NCI-H524 treated with DMSO at 0.1 percent for 48 hours (cell line): ENCODE results near the gene CDX2.
A peak's percentile ranks its signal among the peaks of the same experiment; 100 is the strongest.

Source experiments
- DNase-seq: peaks from one replicate; lab custom pipeline; 2025; lab: John Stamatoyannopoulos, UW

Gene CDX2

DNA sequence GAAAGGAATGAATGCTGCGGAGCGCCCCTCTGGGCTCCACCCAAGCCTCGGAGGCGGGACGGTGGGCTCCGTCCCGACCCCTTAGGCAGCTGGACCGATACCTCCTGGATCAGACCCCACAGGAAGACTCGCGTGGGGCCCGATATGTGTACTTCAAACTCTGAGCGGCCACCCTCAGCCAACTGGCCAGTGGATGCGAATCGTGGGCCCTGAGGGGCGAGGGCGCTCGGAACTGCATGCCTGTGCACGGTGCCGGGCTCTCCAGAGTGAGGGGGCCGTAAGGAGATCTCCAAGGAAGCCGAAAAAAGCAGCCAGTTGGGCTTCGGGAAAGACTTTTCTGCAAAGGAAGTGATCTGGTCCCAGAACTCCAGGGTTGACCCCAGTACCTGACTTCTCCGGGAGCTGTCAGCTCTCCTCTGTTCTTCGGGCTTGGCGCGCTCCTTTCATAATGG lies 40.7 kb downstream of the CDX2 start:
- DNase-seq: no peak

DNA sequence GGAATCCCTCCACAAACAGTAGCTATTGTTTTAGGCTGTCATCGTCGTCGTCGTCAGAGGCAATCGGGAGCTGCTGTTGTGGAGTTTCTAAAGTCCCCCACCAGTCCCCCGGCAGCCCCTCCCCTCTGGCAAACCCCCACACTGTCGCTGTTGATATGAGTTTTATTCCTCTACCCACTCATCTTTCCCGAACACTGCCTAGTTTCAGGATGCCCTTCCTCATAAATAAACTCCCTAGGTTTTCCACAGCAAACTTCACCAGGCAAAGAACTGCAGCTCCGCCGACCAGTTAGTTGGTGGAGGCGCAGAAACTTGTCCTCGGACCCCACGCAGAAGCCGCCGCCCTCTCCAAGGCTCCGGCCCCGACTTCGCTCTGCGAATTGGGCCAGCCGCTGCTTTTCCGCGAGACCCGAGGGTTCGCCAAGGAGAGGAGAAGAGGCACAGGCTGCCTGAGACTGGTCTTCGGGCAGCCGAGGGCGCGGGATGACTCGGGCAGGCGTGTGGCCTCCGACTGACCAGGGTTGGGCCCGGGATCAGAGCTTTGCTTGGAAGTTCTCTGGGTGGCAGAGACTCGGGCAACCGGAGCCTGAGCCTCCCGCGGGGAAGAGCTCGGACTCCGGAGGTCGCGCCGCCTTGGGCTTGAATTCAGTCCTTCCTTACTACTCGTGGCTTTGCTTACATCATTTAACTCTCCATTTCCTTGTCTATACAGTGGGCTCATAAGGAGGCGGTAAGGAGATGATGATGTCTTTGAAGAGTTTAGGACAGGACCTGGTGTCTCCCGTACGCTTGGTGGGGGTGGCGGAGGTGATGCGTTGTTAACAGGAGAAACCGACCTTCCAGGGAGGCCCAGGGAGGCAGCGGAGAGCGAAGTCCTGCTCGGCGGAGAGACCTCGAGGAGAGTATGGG lies 41.4 kb downstream of the CDX2 start:
- DNase-seq: no peak

DNA sequence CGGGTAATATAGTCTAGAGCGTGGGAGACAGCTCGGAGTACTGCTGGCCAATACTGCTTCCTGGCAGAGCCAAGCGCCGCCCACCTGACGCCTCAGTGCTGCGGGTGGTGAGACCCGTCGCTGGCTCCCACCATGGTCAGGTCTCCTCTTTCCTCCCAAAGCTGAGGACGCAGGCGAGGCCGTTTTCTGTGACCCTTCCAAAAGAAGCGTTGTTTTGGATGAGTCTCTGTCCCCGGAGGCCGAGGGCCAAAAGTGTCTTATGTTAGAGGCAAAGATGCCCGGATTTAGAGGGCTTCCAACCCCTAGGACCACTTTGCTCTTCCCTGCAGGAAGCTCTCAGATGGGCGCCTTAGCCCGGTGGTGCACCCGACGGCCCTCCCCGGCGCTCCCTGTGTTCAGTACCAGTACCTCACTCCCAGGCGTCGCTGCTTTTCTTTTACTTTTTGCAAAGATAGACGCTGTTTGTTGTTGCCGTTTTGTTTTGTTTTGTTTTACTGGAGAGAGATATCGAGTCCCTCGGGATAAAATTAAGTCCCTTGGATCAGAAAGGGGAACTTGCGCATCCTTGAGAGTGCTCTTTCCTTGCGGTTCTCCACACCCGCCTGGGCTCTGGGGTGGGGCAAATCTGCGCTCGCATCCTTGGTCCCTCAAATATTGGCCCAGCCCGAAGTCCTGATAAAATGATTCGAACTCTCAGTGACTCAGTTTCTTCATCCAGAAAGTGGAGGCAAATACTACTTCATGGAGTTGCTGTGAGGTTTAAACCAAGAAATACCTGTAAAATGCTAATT lies 42.3 kb downstream of the CDX2 start:
- no peak for DNase-seq

DNA sequence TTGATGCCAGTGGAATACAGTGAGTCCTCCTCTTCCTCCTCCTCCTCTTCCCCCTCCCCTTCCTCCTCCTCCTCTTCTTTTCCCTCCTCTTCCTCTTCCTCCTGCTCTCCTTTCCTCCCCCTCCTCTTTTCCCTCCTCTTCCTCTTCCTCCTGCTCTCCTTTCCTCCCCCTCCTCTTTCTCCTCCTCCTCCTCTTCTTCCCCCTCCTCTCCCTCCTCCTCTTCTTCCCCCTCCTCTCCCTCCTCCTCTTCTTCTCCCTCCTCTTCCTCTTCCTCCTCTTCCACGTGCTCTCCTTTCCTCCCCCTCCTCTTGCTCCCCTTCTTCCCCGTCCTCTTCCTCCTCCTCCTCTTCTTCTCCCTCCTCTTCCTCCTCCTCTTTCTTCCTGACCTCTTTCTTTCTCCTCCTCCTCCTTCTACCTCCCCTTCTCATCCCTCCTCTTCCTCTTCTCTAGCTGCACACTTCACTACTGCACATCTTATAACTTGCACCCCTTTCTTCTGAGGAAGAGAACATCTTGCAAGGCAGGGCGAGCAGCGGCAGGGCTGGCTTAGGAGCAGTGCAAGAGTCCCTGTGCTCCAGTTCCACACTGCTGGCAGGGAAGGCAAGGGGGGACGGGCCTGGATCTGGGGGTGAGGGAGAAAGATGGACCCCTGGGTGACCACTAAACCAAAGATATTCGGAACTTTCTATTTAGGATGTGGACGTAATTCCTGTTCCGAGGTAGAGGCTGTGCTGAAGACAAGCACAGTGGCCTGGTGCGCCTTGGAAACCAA lies 43.7 kb downstream of the CDX2 start:
- DNase-seq: no peak

DNA sequence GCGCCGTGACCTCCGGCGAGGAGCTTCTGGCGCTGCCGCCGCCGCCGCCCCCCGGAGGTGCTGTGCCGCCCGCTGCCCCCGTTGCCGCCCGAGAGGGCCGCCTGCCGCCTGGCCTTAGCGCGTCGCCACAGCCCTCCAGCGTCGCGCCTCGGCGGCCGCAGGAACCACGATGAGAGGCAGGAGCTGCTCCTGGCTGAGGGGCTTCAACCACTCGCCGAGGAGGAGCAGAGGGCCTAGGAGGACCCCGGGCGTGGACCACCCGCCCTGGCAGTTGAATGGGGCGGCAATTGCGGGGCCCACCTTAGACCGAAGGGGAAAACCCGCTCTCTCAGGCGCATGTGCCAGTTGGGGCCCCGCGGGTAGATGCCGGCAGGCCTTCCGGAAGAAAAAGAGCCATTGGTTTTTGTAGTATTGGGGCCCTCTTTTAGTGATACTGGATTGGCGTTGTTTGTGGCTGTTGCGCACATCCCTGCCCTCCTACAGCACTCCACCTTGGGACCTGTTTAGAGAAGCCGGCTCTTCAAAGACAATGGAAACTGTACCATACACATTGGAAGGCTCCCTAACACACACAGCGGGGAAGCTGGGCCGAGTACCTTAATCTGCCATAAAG lies 44.5 kb downstream of the CDX2 start:
- DNase-seq: no peak

DNA sequence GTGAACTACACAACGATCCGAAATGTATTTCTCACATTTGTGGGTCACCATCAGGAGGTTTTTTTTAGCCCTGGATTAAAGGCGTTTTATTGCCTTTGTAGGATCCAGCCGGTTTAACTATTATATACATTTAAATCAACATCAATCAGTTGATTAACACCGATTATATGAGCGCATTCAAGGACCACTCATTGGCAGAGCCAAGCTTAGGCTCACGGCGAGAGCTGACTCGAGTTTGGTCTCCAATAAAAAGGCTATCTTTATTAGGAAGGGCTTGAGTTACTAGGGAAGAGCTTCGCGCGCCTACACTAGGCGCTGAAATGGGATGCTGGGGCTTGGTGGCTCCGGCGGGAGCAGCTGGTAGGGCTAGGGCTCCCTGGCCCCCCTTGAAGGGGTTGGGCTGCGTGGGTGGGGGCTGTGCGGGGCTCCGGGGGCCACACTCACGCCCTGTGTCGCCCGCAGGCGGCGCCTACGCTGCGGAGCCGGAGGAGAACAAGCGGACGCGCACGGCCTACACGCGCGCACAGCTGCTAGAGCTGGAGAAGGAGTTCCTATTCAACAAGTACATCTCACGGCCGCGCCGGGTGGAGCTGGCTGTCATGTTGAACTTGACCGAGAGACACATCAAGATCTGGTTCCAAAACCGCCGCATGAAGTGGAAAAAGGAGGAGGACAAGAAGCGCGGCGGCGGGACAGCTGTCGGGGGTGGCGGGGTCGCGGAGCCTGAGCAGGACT lies 45.2 kb downstream of the CDX2 start:
- peak; percentile 14 for DNase-seq

DNA sequence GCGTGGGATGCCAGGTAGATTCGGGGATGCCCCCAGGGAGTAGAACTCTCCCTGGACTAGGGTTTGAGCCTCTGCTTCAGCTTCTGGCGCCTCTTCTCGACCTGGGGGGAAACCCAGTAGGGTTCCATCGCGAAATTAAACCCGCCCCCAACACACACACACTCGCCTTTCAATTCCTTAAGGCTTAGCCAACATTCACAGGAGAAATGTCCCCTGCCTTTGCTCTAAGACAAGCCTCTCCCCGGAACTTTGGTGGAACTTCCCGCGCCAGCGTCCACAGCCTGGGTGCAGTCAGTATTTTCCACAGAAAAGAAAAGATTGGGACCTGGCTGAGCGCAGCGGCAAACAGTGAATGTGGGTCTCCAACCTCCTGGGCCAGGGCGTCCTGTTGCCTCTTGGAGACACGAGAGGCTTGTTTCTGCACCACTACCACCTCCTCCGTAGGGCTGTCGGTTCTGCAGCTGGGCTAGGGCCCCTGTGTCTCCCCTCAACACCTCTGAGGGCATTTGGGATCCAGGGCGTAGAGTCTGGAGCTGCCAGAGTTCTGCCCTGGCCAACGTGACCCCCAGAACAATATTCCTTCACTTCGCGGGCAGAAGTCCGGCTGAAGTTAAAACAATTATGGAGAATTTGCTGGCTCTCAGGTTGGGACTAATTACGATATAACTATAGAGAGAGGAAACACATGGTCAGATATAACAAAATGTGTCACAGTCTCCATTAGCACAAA lies 46.1 kb downstream of the CDX2 start:
- no peak for DNase-seq

DNA sequence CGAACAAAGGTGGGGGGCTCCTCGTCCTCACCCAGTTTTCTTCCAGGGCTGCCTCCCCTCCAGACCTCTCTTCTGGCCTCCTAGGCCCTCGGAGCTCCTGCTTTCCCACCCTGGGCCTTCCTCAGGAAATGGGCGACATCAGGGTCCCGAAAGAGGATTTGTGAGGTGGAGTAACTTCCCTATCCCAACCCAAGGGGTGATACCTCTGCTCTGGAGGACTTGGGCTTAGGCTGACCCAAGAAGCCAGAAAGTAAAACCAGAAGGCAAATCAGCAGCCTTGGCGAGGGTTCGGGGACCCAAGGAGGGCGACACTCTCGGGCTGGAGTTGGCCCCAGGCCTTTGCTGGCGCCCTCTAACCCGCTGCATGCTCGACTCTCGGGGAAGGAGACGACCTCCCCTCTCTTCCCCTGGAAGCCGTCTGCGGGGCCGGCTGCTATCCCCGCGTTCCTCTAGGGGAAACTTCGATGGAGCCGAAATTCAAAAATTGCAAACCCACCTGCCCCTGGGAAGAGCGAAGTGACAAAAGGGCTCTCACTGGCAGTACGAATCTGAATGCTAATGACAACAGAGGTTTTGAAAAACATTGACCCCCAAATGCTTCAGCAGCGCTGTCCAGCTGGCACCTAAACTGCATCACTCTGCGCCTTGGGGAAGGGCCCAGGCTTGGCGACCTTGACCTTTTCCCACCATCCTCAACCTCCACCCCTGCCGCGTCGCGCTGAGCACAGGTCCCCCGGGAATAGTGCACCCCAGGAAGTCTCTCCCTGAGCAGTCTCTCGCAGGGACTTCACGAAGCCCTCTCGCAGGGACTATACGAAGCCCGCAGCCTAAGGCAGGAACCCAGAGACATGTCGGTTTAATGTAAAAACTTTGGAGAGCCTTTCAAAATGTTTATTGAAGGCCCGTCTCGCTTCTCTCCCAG lies 46.9 kb downstream of the CDX2 start:
- DNase-seq: no peak

DNA sequence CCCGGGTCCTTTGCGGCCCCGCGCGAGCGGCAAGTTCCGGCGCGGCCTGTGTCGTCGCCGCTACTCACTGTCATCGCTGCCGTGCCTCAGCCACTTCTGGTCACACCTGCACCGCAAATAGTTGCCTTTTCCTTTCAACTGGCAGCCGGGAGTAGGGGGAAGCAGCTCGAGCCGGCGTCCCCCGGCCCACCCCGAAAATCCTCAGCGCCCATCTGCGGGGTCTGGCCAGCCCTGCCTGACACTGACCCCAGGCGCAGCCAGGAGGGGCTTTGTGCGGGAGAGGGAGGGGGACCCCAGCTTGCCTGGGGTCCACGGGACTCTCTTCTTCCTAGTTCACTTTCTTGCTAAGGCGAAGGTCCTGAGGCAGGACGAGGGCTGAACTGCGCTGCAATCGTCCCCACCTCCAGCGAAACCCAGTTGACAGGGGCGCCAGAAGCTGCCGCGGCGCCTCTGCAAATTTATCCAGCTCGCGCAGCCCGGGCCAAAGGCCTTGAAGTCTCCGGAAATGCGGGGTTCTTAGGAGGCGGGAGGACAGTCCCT lies 47.6 kb downstream of the CDX2 start:
- no peak for DNase-seq

DNA sequence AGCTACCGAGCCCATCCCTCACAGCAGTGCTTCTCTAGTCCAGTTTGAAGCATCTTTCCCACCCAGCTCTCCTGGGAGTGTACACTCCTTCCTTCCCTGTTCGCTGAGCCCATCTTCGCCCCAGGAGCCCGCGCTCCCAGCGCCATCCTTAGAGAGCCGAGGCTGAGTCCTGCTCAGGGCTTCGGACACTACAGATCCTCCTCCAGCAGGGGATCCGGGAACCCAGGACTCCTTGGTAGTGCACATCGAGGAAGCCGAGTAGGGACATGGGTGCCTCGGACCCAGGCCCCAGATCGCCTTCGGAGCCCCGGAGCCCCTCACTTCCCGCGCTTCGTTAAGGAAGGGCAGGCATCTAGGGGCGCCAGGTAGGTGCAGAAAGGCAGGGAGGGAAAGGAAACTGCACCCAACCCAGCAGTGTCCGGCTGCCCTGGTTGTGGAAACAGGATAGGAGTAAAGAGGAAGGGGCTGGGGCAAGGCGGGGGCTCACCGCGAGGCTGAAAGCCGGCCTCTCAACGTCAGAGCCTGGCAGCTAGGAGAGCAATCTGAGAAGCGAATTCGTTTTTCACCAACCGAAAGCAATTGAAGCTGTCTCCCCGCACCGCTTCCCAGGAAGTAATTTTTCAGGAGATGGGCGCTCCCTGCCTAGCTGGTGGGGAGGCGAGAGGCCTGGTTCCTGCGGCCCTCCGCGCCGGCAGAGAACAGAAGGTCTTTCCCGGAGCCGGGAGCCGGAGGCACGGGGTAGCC lies 48.3 kb downstream of the CDX2 start:
- no peak for DNase-seq

DNA sequence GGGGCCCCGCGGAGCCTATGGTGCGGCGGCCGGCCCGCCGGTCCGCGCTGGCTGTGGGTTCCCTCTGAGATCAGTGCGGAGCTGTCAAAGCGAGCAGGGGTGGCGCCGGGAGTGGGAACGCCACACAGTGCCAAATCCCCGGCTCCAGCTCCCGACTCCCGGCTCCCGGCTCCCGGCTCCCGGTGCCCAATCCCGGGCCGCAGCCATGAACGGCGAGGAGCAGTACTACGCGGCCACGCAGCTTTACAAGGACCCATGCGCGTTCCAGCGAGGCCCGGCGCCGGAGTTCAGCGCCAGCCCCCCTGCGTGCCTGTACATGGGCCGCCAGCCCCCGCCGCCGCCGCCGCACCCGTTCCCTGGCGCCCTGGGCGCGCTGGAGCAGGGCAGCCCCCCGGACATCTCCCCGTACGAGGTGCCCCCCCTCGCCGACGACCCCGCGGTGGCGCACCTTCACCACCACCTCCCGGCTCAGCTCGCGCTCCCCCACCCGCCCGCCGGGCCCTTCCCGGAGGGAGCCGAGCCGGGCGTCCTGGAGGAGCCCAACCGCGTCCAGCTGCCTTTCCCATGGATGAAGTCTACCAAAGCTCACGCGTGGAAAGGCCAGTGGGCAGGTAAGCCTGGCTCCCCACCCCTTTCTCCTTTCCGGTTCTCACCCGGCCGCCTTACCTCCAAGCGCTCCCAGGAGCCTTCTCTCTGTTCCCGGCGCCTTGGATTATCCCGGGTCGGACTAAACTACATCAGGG lies 49.0 kb downstream of the CDX2 start, which contains the start of gene PDX1:
TSS of gene PDX1 (plus strand) at position 67 of the 743 bp plus-strand sequence. CDS start at position 206, 139 bp downstream.
- DNase-seq: peak; percentile 50

DNA sequence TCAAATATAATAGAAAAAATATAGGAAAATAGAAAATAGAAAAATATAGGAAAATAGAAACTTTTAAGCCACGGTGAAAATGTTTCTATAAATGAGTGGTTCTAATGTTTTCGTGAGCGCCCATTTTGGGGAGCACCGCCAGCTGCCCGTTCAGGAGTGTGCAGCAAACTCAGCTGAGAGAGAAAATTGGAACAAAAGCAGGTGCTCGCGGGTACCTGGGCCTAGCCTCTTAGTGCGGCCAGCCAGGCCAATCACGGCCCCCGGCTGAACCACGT lies 49.5 kb downstream of the CDX2 start:
- DNase-seq: no peak

DNA sequence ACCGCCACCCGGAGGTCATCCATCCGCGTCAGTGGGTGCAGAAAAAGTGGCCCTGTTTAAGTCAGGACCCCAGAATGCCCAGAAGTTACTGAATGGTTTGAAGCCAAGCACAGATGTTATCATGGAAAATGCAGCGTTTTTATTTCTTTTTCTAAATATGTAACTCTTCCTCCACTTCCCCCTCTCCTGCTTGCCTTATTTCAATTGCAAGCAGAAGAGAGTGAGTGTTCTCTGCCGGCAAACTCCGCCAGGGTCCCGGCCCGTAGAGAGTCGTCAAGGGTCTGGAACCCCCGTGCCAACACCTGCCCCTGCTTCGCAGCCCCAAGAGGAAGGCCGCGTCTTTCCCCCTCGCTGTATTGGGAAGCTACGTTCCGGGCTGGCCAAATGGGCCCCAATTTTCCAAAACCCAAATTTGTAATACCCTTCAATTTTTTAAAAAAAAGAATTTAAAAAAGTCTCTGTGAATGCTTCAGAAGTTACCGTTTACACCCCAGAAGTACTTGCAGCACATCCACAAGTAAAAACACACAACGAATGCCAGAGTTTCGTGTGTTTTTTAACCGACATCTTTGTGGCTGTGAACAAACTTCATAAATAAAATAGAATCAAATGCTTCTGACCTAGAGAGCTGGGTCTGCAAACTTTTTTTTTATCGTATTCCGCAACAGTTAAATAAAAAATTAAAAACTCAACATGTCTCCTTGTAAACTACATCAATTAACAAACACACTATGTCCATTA lies 50.0 kb downstream of the CDX2 start:
- DNase-seq: no peak

DNA sequence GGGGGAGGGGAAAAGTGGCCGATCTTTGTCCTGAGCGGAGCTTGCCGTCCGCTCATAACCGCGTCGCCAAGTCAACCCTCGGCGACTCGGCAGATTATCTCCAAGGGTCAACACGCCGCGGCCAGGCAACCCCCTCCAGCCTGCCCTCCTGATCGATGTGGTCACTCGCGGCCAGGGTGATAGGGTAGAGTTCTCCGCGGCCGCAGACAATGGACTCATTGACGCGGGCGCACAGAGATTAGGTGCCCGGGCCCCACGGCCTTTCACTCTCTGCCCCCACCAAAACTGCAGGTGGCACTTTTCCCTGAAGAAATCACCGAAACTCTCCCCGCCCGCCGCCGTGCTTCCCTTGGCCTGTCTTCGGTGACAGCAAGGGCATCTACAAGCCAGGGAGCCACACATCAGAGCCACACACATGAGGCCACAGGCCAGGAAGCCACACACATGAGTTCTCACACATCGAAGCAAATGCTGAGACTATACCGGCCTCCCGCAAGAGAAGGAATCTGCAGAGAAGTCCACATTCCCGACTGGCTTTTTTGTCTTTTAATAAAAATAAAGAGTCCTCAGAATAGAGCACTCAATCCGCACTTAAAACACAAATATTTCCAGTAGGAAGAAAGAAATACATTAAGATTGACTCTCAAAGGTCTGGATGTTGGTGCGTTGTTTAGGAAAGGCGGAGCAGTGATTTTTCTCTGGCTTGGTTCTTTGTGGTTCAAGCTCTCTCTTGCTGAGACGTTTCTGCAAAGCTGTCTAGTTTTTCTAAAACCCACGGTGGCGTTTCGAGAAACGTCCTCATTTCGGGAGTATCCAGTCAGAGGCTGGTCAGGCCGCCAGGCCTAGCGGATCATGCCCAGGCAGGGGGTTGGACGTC lies 50.8 kb downstream of the CDX2 start:
- no peak for DNase-seq

DNA sequence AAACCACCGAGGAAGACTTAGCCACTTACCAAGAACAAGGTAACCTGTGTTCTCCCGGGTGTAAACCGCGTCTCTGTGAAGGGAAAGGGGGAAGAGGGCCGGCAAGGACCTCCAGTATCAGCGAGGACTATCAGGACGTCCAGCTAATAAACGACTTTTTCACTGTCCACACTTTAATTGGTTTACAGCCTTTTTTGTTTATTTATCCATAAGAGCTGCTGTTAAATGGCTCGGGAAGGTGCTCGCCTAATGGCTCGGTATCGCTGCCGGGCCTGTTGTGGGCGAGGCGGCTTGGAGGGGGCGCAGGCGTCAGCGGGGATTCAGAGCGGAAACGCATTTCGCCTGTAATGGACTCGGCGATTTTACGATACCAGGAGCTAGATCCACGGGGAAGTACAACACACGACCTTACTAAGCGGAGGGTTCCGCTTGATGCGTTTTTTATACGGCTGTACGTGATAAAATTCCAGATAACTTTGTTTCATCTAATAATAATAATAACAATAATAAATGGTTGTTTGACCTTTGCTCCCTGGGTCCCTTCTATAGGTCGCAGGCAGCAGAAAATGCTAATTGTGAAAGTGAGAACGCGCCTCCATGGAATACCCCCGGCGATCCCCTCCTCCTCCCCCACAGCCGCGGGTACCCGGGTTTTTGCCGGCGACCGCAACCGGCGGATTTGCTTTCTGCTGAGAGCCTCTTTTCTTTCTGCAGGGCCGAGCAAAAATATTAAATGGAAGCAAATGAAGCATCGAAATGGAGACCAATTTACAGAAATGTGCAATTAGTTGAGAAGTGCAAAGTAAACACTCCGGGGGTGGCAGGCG lies 51.8 kb downstream of the CDX2 start:
- DNase-seq: no peak
